ENCODE measurements around the gene VSX2. TPM values are rescaled to one million over a fixed set of nuclear protein-coding genes. Genes with fewer than 3 reads are reported as not detected.

Gene VSX2
- polyA plus RNA-seq, 2 of the 4 experiments (the other 2 are of a cell fraction), result not detected

DNA sequence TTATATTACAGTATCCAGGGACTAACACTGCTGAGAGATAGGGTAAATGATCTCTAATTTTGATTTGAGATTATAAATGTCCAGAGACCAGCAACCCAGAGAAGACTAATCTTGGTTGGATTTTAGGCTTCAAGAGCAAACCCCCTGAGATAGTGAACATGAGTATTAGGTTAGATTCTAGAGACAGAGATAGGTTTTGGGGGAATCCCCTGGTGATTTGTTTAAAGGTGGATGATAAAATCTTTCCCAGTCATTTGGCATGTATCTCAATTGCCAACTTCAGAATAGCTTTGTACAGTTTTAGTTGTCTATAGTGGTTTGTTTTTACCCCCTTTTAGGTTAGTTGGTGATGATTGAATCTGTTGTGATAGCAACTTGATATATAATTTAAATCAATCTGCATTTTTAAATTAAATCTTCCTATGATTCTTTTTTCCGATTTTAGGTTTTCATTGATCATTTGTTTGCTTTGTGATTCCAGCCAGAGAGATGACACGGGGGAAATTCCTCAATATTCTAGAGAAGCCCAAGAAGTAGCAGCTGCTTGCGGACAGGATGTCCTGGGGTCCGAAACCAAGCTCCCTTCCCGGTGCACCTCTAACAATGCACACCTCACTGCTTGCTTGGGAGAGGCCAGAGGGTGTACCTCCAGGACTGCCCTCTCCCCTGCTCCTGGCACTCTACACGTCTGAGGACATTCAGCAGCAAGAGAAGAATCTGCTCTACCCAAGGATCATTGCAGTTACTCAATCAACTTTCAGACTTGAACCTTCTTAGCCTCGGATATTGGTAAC lies 40.6 kb upstream of the VSX2 start:
- Histone ChIP-seq H3K9me3 (no peaks in the 10 kb centered on the region), H3K27ac (no peak overlapping the region), H3K4me3 (no peak overlapping the region), H3K4me1 (no peaks in the 10 kb centered on the region), H3K4me2 (no peak overlapping the region)
- 78% methylated on average over 7 of the region's 7 CpGs for WGBS (ENCODE audit: missing lambda C conversion rate)
- CTCF ChIA-PET, result no interaction called here
- TF ChIP-seq, protein P1, sequence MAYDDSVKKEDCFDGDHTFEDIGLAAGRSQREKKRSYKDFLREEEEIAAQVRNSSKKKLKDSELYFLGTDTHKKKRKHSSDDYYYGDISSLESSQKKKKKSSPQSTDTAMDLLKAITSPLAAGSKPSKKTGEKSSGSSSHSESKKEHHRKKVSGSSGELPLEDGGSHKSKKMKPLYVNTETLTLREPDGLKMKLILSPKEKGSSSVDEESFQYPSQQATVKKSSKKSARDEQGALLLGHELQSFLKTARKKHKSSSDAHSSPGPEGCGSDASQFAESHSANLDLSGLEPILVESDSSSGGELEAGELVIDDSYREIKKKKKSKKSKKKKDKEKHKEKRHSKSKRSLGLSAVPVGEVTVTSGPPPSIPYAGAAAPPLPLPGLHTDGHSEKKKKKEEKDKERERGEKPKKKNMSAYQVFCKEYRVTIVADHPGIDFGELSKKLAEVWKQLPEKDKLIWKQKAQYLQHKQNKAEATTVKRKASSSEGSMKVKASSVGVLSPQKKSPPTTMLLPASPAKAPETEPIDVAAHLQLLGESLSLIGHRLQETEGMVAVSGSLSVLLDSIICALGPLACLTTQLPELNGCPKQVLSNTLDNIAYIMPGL (CRISPR knock-in tag; IDR thresholded peaks at IDR 0.05; ENCODE audit: borderline replicate concordance), result no peak
- TF ChIP-seq, protein P2, sequence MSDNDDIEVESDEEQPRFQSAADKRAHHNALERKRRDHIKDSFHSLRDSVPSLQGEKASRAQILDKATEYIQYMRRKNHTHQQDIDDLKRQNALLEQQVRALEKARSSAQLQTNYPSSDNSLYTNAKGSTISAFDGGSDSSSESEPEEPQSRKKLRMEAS (IDR thresholded peaks at IDR 0.05), result no peak
- TF ChIP-seq PHF8 (IDR thresholded peaks at IDR 0.05; ENCODE audit: borderline replicate concordance, low read depth) (no peak), ZFP36 (IDR thresholded peaks at IDR 0.05; ENCODE audit: borderline replicate concordance, partially characterized antibody) (no peak)
- DNase-seq (ENCODE audit: low read depth in 1 of 2, low spot score in 1 of 2) (no peak), ATAC-seq (no peak), FAIRE-seq (no peak)
- POLR2A ChIA-PET, result no interaction called here

DNA sequence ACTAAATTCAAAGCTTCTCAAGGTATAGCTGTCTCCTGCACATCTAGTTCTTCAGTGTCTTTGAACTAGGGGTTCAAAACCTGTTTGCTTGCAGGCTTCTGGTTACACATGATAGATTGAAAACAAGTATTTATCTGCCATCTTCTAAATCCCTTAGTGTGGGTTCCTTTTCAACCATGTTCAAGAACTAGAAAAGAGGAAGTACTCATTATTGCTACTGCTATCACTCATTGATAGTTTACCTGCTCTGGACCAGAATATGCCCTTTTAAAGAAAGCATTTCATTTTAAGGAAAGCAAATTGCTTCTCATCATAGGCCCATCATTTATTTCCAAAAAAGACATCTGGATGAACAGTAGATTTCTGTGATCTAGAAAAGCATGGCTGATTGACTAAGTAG lies 37.1 kb upstream of the VSX2 start:
- CTCF ChIA-PET, result interaction anchor here (0.7 to 1.8 kb wide), 3 partner anchors 13 to 55 kb away, joined by 3 to 8 read pairs (median 4); no protein-coding TSS in a partner anchor
- Histone ChIP-seq H3K27ac (no peak overlapping the region), H3K4me1 (no peaks in the 10 kb centered on the region), H3K4me2 (no peak overlapping the region), H3K9me3 (no peaks in the 10 kb centered on the region), H3K4me3 (no peak overlapping the region)
- ATAC-seq (no peak), DNase-seq (ENCODE audit: low read depth in 1 of 2, low spot score in 1 of 2) (no peak), FAIRE-seq (no peak)
- POLR2A ChIA-PET, result interaction anchor here (0.5 kb wide), 1 partner anchor 85 kb away, joined by 4 read pairs; no protein-coding TSS in a partner anchor
- TF ChIP-seq SREBF2 (IDR thresholded peaks at IDR 0.05) (no peak), RNF2 (IDR thresholded peaks at IDR 0.05; ENCODE audit: borderline replicate concordance, low read depth) (no peak), NPAS2 (CRISPR knock-in tag; IDR thresholded peaks at IDR 0.05; ENCODE audit: borderline replicate concordance) (no peak), ZSCAN20 (CRISPR knock-in tag; IDR thresholded peaks at IDR 0.05) (no peak), ZNF302 (CRISPR knock-in tag; IDR thresholded peaks at IDR 0.05) (no peak), JUN (IDR thresholded peaks at IDR 0.05) (no peak), ZC3H11A (IDR thresholded peaks at IDR 0.05) (no peak)

DNA sequence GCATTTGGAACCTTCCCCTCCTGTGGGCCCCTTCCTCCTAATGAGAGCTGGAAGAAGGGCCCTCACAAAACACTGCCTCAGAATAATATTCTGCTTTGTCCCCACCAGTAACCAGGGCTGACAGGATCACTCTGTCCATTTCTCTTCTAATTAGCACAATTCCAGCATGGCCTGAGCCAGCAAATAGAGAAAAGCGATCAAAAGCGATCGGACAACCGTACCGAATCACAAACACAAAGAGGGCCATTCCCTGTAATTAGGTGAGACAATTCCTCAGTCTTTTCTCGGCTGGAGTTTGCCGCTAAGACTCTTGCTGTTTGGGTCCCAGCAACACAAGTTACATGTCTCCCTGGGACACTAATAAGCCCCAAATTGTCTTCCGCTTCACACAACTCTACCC lies 35.6 kb upstream of the VSX2 start:
- Histone ChIP-seq H3K9me3 (no peaks in the 10 kb centered on the region), H3K4me3 (no peak overlapping the region), H3K4me1 (no peaks in the 10 kb centered on the region), H3K4me2 (no peak overlapping the region), H3K27ac (no peak overlapping the region)
- 96% methylated on average over 8 of the region's 8 CpGs for WGBS (ENCODE audit: missing lambda C conversion rate)
- POLR2A ChIA-PET, result interaction anchor here (0.5 kb wide), 1 partner anchor 141 kb away, joined by 7 read pairs; no protein-coding TSS in a partner anchor
- ATAC-seq (no peak), DNase-seq (ENCODE audit: low read depth in 1 of 2, low spot score in 1 of 2) (no peak), FAIRE-seq (no peak)
- TF ChIP-seq, protein P3, sequence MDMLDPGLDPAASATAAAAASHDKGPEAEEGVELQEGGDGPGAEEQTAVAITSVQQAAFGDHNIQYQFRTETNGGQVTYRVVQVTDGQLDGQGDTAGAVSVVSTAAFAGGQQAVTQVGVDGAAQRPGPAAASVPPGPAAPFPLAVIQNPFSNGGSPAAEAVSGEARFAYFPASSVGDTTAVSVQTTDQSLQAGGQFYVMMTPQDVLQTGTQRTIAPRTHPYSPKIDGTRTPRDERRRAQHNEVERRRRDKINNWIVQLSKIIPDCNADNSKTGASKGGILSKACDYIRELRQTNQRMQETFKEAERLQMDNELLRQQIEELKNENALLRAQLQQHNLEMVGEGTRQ (IDR thresholded peaks at IDR 0.05), result no peak
- no peak for TF ChIP-seq EHMT2 (IDR thresholded peaks at IDR 0.05; ENCODE audit: low read depth)
- no peak for TF ChIP-seq MAZ (IDR thresholded peaks at IDR 0.05; ENCODE audit: borderline replicate concordance, low read depth, low read length)
- TF ChIP-seq ZNF302 (CRISPR knock-in tag; IDR thresholded peaks at IDR 0.05), result no peak
- no peak for TF ChIP-seq CHD2 (IDR thresholded peaks at IDR 0.05; ENCODE audit: low read length, partially characterized antibody)
- no peak for TF ChIP-seq NPAS2 (CRISPR knock-in tag; IDR thresholded peaks at IDR 0.05; ENCODE audit: borderline replicate concordance)
- TF ChIP-seq CBX8 (IDR thresholded peaks at IDR 0.05), result no peak
- no peak for TF ChIP-seq CEBPB (IDR thresholded peaks at IDR 0.05)
- no peak for TF ChIP-seq EHF (CRISPR knock-in tag; IDR thresholded peaks at IDR 0.05)
- TF ChIP-seq CBX2 (IDR thresholded peaks at IDR 0.05; ENCODE audit: borderline replicate concordance, low read depth), result no peak
- no peak for TF ChIP-seq RAD21 (conservative IDR thresholded peaks at IDR 0.05 in 1 of 2, IDR thresholded peaks at IDR 0.05 in 1 of 2)
- TF ChIP-seq, protein P4, sequence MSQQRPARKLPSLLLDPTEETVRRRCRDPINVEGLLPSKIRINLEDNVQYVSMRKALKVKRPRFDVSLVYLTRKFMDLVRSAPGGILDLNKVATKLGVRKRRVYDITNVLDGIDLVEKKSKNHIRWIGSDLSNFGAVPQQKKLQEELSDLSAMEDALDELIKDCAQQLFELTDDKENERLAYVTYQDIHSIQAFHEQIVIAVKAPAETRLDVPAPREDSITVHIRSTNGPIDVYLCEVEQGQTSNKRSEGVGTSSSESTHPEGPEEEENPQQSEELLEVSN (IDR thresholded peaks at IDR 0.05; ENCODE audit: borderline replicate concordance, low read depth), result no peak
- TF ChIP-seq, protein P1 (CRISPR knock-in tag; IDR thresholded peaks at IDR 0.05; ENCODE audit: borderline replicate concordance), result no peak
- TF ChIP-seq, protein P5, sequence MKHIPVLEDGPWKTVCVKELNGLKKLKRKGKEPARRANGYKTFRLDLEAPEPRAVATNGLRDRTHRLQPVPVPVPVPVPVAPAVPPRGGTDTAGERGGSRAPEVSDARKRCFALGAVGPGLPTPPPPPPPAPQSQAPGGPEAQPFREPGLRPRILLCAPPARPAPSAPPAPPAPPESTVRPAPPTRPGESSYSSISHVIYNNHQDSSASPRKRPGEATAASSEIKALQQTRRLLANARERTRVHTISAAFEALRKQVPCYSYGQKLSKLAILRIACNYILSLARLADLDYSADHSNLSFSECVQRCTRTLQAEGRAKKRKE (CRISPR knock-in tag; IDR thresholded peaks at IDR 0.05; ENCODE audit: low read depth), result no peak
- no peak for TF ChIP-seq POLR2A (IDR thresholded peaks at IDR 0.05; ENCODE audit: low read length)
- TF ChIP-seq RNF2 (IDR thresholded peaks at IDR 0.05; ENCODE audit: borderline replicate concordance, low read depth), result no peak
- no peak for TF ChIP-seq FOSL2 (IDR thresholded peaks at IDR 0.05)
- TF ChIP-seq FOSL2 (CRISPR knock-in tag; IDR thresholded peaks at IDR 0.05), result no peak
- TF ChIP-seq KDM5A (IDR thresholded peaks at IDR 0.05), result no peak
- CTCF ChIA-PET, result interaction anchor here (1.5 to 1.8 kb wide), 3 partner anchors 9 to 54 kb away, joined by 4 to 8 read pairs (median 4); no protein-coding TSS in a partner anchor

All from A549 (cell line).